ENCODE data around the gene SLC7A6.

Gene SLC7A6

GRCh38 chr16:68335175-68335574 lies 70.8 kb downstream of the SLC7A6 start:
- no peaks in the 10 kb centered on the region for H3K9me2 ChIP-seq (replicated peaks; ENCODE audit: low read depth, low read length)
- H3K4me1 ChIP-seq (ENCODE audit: insufficient read depth, low read length, poor library complexity, severe bottlenecking): peaks cover 27% of the 10 kb centered on the region
- H3K27me3 ChIP-seq (ENCODE audit: insufficient read depth, low read length, poor library complexity, severe bottlenecking): no peaks in the 10 kb centered on the region
- peaks cover 31% of the 10 kb centered on the region; the same call in 1 of the 2 replicates for H3K36me3 ChIP-seq (ENCODE audit: insufficient read depth, low read length)
- H3F3A ChIP-seq (ENCODE audit: low read depth): peaks cover 13% of the 10 kb centered on the region
- H3K4me3 ChIP-seq (ENCODE audit: low read length, poor library complexity, severe bottlenecking): no peak overlapping the region
- H4K20me1 ChIP-seq (ENCODE audit: insufficient read depth, low read length, poor library complexity, severe bottlenecking): no peaks in the 10 kb centered on the region
- H3K79me2 ChIP-seq (ENCODE audit: insufficient read depth, low read length): no peaks in the 10 kb centered on the region
- no peak overlapping the region for H2AFZ ChIP-seq (ENCODE audit: low read length)
- TF ChIP-seq CTCF (conservative IDR thresholded peaks at IDR 0.05; ENCODE audit: low read length) (no peak), EZH2phosphoT487 (IDR thresholded peaks at IDR 0.05; ENCODE audit: borderline replicate concordance) (no peak)
- H3K9me3 ChIP-seq (ENCODE audit: insufficient read depth, low read depth, low read length): no peaks in the 10 kb centered on the region
- H3K9ac ChIP-seq (ENCODE audit: low read depth, low read length, poor library complexity, severe bottlenecking): no peak overlapping the region
- no peak overlapping the region for H3K4me2 ChIP-seq (ENCODE audit: low read depth, low read length, poor library complexity, severe bottlenecking)

GRCh38 chr16:68338326-68339119 lies 74.2 kb downstream of the SLC7A6 start:
- Histone ChIP-seq H2AFZ (ENCODE audit: low read length) (no peak overlapping the region), H3F3A (ENCODE audit: low read depth) (no peaks in the 10 kb centered on the region), H3K27me3 (ENCODE audit: insufficient read depth, low read length, poor library complexity, severe bottlenecking) (no peaks in the 10 kb centered on the region), H3K4me1 (ENCODE audit: insufficient read depth, low read length, poor library complexity, severe bottlenecking) (peaks cover under 1% of the 10 kb centered on the region), H4K20me1 (ENCODE audit: insufficient read depth, low read length, poor library complexity, severe bottlenecking) (no peaks in the 10 kb centered on the region), H3K9me3 (ENCODE audit: insufficient read depth, low read depth, low read length) (no peaks in the 10 kb centered on the region), H3K9ac (ENCODE audit: low read depth, low read length, poor library complexity, severe bottlenecking) (no peak overlapping the region), H3K36me3 (ENCODE audit: insufficient read depth, low read length) (peaks cover 47% of the 10 kb centered on the region; the same call in 1 of the 2 replicates), H3K4me3 (ENCODE audit: low read length, poor library complexity, severe bottlenecking) (no peak overlapping the region), H3K79me2 (ENCODE audit: insufficient read depth, low read length) (no peaks in the 10 kb centered on the region), H3K4me2 (ENCODE audit: low read depth, low read length, poor library complexity, severe bottlenecking) (no peak overlapping the region), H3K9me2 (replicated peaks; ENCODE audit: low read depth, low read length) (no peaks in the 10 kb centered on the region)
- no peak for TF ChIP-seq EZH2phosphoT487 (IDR thresholded peaks at IDR 0.05; ENCODE audit: borderline replicate concordance)
- TF ChIP-seq CTCF (conservative IDR thresholded peaks at IDR 0.05; ENCODE audit: low read length): no peak

- Histone ChIP-seq H4K20me1 (ENCODE audit: insufficient read depth, low read length, poor library complexity, severe bottlenecking) (no peaks in the 10 kb centered on the region), H3K4me1 (ENCODE audit: insufficient read depth, low read length, poor library complexity, severe bottlenecking) (no peaks in the 10 kb centered on the region), H3K27me3 (ENCODE audit: insufficient read depth, low read length, poor library complexity, severe bottlenecking) (no peaks in the 10 kb centered on the region), H3K4me2 (ENCODE audit: low read depth, low read length, poor library complexity, severe bottlenecking) (no peak overlapping the region), H3K9me3 (ENCODE audit: insufficient read depth, low read depth, low read length) (no peaks in the 10 kb centered on the region), H3K9ac (ENCODE audit: low read depth, low read length, poor library complexity, severe bottlenecking) (no peak overlapping the region), H3K9me2 (replicated peaks; ENCODE audit: low read depth, low read length) (no peaks in the 10 kb centered on the region), H3F3A (ENCODE audit: low read depth) (no peaks in the 10 kb centered on the region), H3K36me3 (ENCODE audit: insufficient read depth, low read length) (peaks cover 47% of the 10 kb centered on the region; the same call in 1 of the 2 replicates), H3K4me3 (ENCODE audit: low read length, poor library complexity, severe bottlenecking) (no peak overlapping the region), H3K79me2 (ENCODE audit: insufficient read depth, low read length) (no peaks in the 10 kb centered on the region), H2AFZ (ENCODE audit: low read length) (no peak overlapping the region)
- TF ChIP-seq EZH2phosphoT487 (IDR thresholded peaks at IDR 0.05; ENCODE audit: borderline replicate concordance): no peak
- TF ChIP-seq CTCF (conservative IDR thresholded peaks at IDR 0.05; ENCODE audit: low read length): no peak
Observed at GRCh38 chr16:68339214-68339613, 74.9 kb downstream of the SLC7A6 start.
